GM21576 (cell line): Measurements from ENCODE around the gene AGBL4.

Experiments used
- ATAC-seq: cut with Tn5 transposase; IDR thresholded peaks from one replicate; pipeline ENCODE4 v1.9.1; 2021; ENCODE audit warnings: mild to moderate bottlenecking, moderate library complexity; ENCODE audit not compliant: unreplicated experiment

Gene AGBL4

GRCh38 chr1:48619539-48619938, 1404.2 kb downstream of the AGBL4 start:
- ATAC-seq = no peak

- ATAC-seq = no peak
These were observed 1406.5 kb downstream of the AGBL4 start for GRCh38 chr1:48617252-48617651.

GRCh38 chr1:48616710-48617109, 1407.0 kb downstream of the AGBL4 start:
- no peak for ATAC-seq

- no peak for ATAC-seq
These were observed 1411.9 kb downstream of the AGBL4 start for GRCh38 chr1:48611841-48612240.

GRCh38 chr1:48610628-48611542, 1412.9 kb downstream of the AGBL4 start:
- ATAC-seq = no peak

GRCh38 chr1:48608882-48609281, 1414.9 kb downstream of the AGBL4 start:
- no peak for ATAC-seq

GRCh38 chr1:48603222-48603621, 1420.5 kb downstream of the AGBL4 start:
- ATAC-seq = no peak

GRCh38 chr1:48602349-48602748, 1421.4 kb downstream of the AGBL4 start:
- no peak for ATAC-seq

GRCh38 chr1:48600182-48600581, 1423.6 kb downstream of the AGBL4 start:
- no peak for ATAC-seq

- no peak for ATAC-seq
These were observed 1426.1 kb downstream of the AGBL4 start for GRCh38 chr1:48597663-48598062.

- ATAC-seq = no peak
These were observed 1427.7 kb downstream of the AGBL4 start for GRCh38 chr1:48596046-48596445.

GRCh38 chr1:48595613-48596012, 1428.1 kb downstream of the AGBL4 start:
- ATAC-seq = no peak

GRCh38 chr1:48592330-48592729, 1431.4 kb downstream of the AGBL4 start:
- no peak for ATAC-seq

GRCh38 chr1:48591181-48591580, 1432.6 kb downstream of the AGBL4 start:
- ATAC-seq = no peak

GRCh38 chr1:48588061-48588460, 1435.7 kb downstream of the AGBL4 start:
- no peak for ATAC-seq

- ATAC-seq = no peak
These were observed 1441.3 kb downstream of the AGBL4 start for GRCh38 chr1:48582408-48582807.

- no peak for ATAC-seq
These were observed 1442.5 kb downstream of the AGBL4 start for GRCh38 chr1:48581270-48581669.

- ATAC-seq = no peak
These were observed 1447.2 kb downstream of the AGBL4 start for GRCh38 chr1:48576565-48576964.

GRCh38 chr1:48572646-48573258, 1451.0 kb downstream of the AGBL4 start:
- ATAC-seq = no peak

- ATAC-seq = no peak
These were observed 1451.6 kb downstream of the AGBL4 start for GRCh38 chr1:48572134-48572533.

GRCh38 chr1:48571303-48571987, 1452.3 kb downstream of the AGBL4 start:
- ATAC-seq = no peak

- ATAC-seq = no peak
These were observed 1453.2 kb downstream of the AGBL4 start for GRCh38 chr1:48570568-48570967.
